Panc1 (cell line): ENCODE measurements around the gene SIGLECL1. TPM values are rescaled to one million over a fixed set of nuclear protein-coding genes. Genes with fewer than 3 reads are reported as not detected.

Experiments used
- ATAC-seq: fragments of 200-7000 bp; cut with Tn5 transposase; 2 replicates; pipeline ENCODE4 v1.9.1; 2020; ENCODE audit warnings: mild to moderate bottlenecking, moderate library complexity
- BruUV-seq: library from RNA; stranded (reverse); fragments of 400-500 nt; replicated peaks from 2 replicates; lab custom pipeline; 2021; lab: Mats Ljungman, UMichigan
- CTCF ChIA-PET: fragments of 300-600 bp; sonication (Branson Sonifier 250); formaldehyde crosslinking; loops from one replicate; lab custom pipeline; 2022; ENCODE audit warnings: antibody characterized with exemption; lab: Charles Lee
- POLR2A ChIA-PET: fragments of 300-600 bp; sonication (Branson Sonifier 250); formaldehyde crosslinking; loops from one replicate; lab custom pipeline; 2022; ENCODE audit warnings: antibody characterized with exemption; lab: Charles Lee
- DNase-seq: peaks from one replicate; pipeline ENCODE4 v3.0.0-alpha.2; 2010; ENCODE audit warnings: low read depth, low spot score
- H3K27ac ChIP-seq: 2 replicates; pipeline ENCODE4 v1.5.1; 2011; ENCODE audit warnings: mild to moderate bottlenecking, low read length, inconsistent platforms
- H3K27me3 ChIP-seq: fragments of 200-500 bp; sonication (Bioruptor generic); 2 replicates; pipeline ENCODE4 v1.6.0; 2014; ENCODE audit warnings: low read length, inconsistent platforms; ENCODE audit not compliant: control insufficient read depth, insufficient read depth
- H3K36me3 ChIP-seq: fragments of 200-500 bp; sonication (Bioruptor generic); 2 replicates; pipeline ENCODE4 v1.5.1; 2014; ENCODE audit warnings: inconsistent platforms, mild to moderate bottlenecking, low read length, moderate library complexity; ENCODE audit not compliant: control insufficient read depth, insufficient read depth
- H3K4me1 ChIP-seq: 2 replicates; pipeline ENCODE4 v1.5.1; 2011; ENCODE audit warnings: inconsistent platforms, mild to moderate bottlenecking, low read length, moderate library complexity; ENCODE audit not compliant: control insufficient read depth, insufficient read depth
- H3K4me3 ChIP-seq, 2 experiments: 2 replicates each; pipeline ENCODE4 v1.5.1; 2011 to 2012; ENCODE audit warnings: low read depth in 2 of 2, low read length in 2 of 2, mild to moderate bottlenecking in 2 of 2, inconsistent platforms in 1 of 2, moderate library complexity in 1 of 2
- H3K9me3 ChIP-seq: fragments of 200-500 bp; sonication (Bioruptor generic); 2 replicates; pipeline ENCODE4 v1.5.1; 2014; ENCODE audit warnings: low read depth, mild to moderate bottlenecking, inconsistent platforms, low read length, moderate library complexity; ENCODE audit not compliant: control insufficient read depth, insufficient read depth
- POLR2AphosphoS5 ChIP-seq: IDR thresholded peaks from 2 replicates; pipeline ENCODE4 v1.6.1; 2012; ENCODE audit warnings: mild to moderate bottlenecking, low read depth, low read length, moderate library complexity
- SIN3A ChIP-seq: IDR thresholded peaks from 2 replicates; pipeline ENCODE4 v1.6.1; 2012; ENCODE audit warnings: low read depth, mild to moderate bottlenecking, low read length, moderate library complexity, borderline replicate concordance; ENCODE audit not compliant: insufficient read depth
- TCF7L2 ChIP-seq: IDR thresholded peaks from 2 replicates; pipeline ENCODE4 v1.6.1; 2011; ENCODE audit warnings: mild to moderate bottlenecking, low read depth, low read length, inconsistent platforms
- in situ Hi-C: cut with HindIII; loops from 2 replicates; pipeline ENCODE4 v1.10.0; 2016; ENCODE audit warnings: low sequenced_read_pairs, low pct_unique_long_range_greater_than_20kb
- intact Hi-C: fragments of 100-400 bp; cut with micrococcal nuclease; formaldehyde crosslinking; loops from one replicate; pipeline ENCODE4 v1.10.0; 2022; ENCODE audit not compliant: unreplicated experiment
- total RNA-seq: library from RNA; stranded (reverse); gene quantifications from one replicate; pipeline ENCODE4 v1.2.1, GENCODE V29; 2021; ENCODE audit not compliant: unreplicated experiment
- TF ChIP-seq, protein P1 (sequence below): fragments of 450-650 bp; IDR thresholded peaks from 2 replicates; pipeline ENCODE4 v1.5.1; 2017; ENCODE audit warnings: mild to moderate bottlenecking
- TF ChIP-seq, protein P2 (sequence below), 2 experiments: IDR thresholded peaks; 2 replicates each; pipeline ENCODE4 v1.6.1; 2011 to 2012; ENCODE audit warnings: low read depth in 2 of 2, control low read depth in 1 of 2, low read length in 1 of 2, mild to moderate bottlenecking in 1 of 2, moderate library complexity in 1 of 2; ENCODE audit not compliant: insufficient read depth in 1 of 2

The SIGLECL1 gene
- total RNA-seq, 1 experiment from 2014 or later: not detected

DNA sequence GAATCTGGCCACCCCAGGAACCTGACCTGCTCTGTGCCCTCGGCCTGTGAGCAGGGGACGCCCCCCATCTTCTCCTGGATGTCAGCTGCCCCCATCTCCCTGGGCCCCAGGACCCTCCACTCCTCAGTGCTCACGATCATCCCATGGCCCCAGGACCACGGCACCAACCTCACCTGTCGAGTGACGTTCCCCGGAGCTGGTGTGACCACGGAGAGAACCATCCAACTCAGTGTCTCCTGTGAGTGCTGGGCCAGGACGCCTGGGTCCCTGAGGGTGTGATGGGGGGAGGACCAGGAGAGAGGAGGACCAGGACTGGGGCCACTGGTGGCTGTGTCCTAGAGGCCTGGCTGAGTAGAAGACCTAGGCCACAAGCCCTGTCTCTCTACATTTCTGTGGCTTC lies 39.0 kb upstream of the SIGLECL1 start:
- intact Hi-C loops (no loop called here), in situ Hi-C loops (no loop called here)
- H3K27ac ChIP-seq: no peak overlapping the region
- no peaks in the 10 kb centered on the region for H3K9me3 ChIP-seq
- TF ChIP-seq SIN3A (no peak), POLR2AphosphoS5 (no peak), TCF7L2 (no peak)
- TF ChIP-seq, protein P1, sequence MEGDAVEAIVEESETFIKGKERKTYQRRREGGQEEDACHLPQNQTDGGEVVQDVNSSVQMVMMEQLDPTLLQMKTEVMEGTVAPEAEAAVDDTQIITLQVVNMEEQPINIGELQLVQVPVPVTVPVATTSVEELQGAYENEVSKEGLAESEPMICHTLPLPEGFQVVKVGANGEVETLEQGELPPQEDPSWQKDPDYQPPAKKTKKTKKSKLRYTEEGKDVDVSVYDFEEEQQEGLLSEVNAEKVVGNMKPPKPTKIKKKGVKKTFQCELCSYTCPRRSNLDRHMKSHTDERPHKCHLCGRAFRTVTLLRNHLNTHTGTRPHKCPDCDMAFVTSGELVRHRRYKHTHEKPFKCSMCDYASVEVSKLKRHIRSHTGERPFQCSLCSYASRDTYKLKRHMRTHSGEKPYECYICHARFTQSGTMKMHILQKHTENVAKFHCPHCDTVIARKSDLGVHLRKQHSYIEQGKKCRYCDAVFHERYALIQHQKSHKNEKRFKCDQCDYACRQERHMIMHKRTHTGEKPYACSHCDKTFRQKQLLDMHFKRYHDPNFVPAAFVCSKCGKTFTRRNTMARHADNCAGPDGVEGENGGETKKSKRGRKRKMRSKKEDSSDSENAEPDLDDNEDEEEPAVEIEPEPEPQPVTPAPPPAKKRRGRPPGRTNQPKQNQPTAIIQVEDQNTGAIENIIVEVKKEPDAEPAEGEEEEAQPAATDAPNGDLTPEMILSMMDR: no peak
- TF ChIP-seq, protein P2, sequence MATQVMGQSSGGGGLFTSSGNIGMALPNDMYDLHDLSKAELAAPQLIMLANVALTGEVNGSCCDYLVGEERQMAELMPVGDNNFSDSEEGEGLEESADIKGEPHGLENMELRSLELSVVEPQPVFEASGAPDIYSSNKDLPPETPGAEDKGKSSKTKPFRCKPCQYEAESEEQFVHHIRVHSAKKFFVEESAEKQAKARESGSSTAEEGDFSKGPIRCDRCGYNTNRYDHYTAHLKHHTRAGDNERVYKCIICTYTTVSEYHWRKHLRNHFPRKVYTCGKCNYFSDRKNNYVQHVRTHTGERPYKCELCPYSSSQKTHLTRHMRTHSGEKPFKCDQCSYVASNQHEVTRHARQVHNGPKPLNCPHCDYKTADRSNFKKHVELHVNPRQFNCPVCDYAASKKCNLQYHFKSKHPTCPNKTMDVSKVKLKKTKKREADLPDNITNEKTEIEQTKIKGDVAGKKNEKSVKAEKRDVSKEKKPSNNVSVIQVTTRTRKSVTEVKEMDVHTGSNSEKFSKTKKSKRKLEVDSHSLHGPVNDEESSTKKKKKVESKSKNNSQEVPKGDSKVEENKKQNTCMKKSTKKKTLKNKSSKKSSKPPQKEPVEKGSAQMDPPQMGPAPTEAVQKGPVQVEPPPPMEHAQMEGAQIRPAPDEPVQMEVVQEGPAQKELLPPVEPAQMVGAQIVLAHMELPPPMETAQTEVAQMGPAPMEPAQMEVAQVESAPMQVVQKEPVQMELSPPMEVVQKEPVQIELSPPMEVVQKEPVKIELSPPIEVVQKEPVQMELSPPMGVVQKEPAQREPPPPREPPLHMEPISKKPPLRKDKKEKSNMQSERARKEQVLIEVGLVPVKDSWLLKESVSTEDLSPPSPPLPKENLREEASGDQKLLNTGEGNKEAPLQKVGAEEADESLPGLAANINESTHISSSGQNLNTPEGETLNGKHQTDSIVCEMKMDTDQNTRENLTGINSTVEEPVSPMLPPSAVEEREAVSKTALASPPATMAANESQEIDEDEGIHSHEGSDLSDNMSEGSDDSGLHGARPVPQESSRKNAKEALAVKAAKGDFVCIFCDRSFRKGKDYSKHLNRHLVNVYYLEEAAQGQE (IDR thresholded peaks at IDR 0.05; ENCODE audit: insufficient read depth in 1 of 2, low read depth in 2 of 2, low read length in 1 of 2): no peak
- BruUV-seq: no TSS peak
- ChIA-PET POLR2A (no interaction called here), CTCF (no interaction called here)
- no peaks in the 10 kb centered on the region for H3K36me3 ChIP-seq
- DNase-seq (no peak), ATAC-seq (no peak)
- no peaks in the 10 kb centered on the region for H3K4me1 ChIP-seq
- H3K4me3 ChIP-seq: no peak overlapping the region
- no peaks in the 10 kb centered on the region for H3K27me3 ChIP-seq

DNA sequence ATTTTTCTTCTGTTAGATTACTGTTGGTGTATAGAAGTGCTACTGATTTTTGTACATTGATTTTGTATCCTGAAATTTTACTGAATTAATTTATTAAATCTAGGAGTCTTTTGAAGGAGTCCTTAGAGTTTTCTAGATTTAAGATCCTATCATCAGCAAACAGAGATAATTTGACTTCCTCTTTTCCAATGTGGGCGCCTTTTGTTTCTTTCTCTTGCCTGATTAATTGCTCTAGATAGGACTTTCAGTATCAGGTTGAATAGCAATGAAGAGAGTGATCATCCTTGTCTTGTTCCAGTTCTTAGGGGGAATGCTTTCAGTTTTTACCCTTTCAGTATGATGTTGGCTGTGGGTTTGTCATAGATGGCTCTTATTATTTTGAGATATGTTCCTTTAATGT lies 31.6 kb upstream of the SIGLECL1 start:
- BruUV-seq: no TSS peak
- TF ChIP-seq, protein P2 (IDR thresholded peaks at IDR 0.05; ENCODE audit: insufficient read depth in 1 of 2, low read depth in 2 of 2, low read length in 1 of 2): no peak
- TF ChIP-seq, protein P1: no peak
- TF ChIP-seq SIN3A (no peak), TCF7L2 (no peak), POLR2AphosphoS5 (no peak)
- Histone ChIP-seq H3K4me1 (no peaks in the 10 kb centered on the region), H3K27me3 (no peaks in the 10 kb centered on the region; the same call in 1 of the 2 replicates), H3K36me3 (no peaks in the 10 kb centered on the region), H3K27ac (no peak overlapping the region), H3K9me3 (no peaks in the 10 kb centered on the region), H3K4me3 (no peak overlapping the region)
- in situ Hi-C loops: no loop called here
- POLR2A ChIA-PET: no interaction called here
- intact Hi-C loops: no loop called here
- no peak for ATAC-seq
- DNase-seq: no peak
- CTCF ChIA-PET: no interaction called here
